H1 (cell line): ENCODE results near the gene TCFL5. TPM values are rescaled to one million over a fixed set of nuclear protein-coding genes. Genes with fewer than 3 reads are reported as not detected.

Experiments used
- ATF2 ChIP-seq: IDR thresholded peaks from 2 replicates; pipeline ENCODE4 v1.6.1; 2012; ENCODE audit warnings: low read length, inconsistent platforms
- BCL11A ChIP-seq, 2 experiments: IDR thresholded peaks; one replicate each; pipeline ENCODE4 v1.6.1; 2011; ENCODE audit warnings: low read depth in 2 of 2, low read length in 2 of 2, mild to moderate bottlenecking in 2 of 2
- HDAC2 ChIP-seq, 2 experiments: fragments of 300-600 bp in 1 of 2; sonication (generic) in 1 of 2; IDR thresholded peaks; 2 replicates each; pipeline ENCODE4 v1.6.1; 2011 to 2012; ENCODE audit warnings: low read depth in 2 of 2, low read length in 2 of 2, mild to moderate bottlenecking in 2 of 2, moderate library complexity in 2 of 2, borderline replicate concordance in 1 of 2, inconsistent platforms in 1 of 2
- JUN ChIP-seq: IDR thresholded peaks from 2 replicates; pipeline ENCODE4 v1.6.1; 2011; ENCODE audit warnings: low read depth, mild to moderate bottlenecking, improper control_type of control experiment, low read length
- KDM4A ChIP-seq: IDR thresholded peaks from one replicate; pipeline ENCODE4 v1.7.1; 2012; ENCODE audit warnings: low read depth, mild to moderate bottlenecking, moderate library complexity, low read length, inconsistent platforms; ENCODE audit not compliant: severe bottlenecking
- RAD21 ChIP-seq, 2 experiments: IDR thresholded peaks in 1 of 2; conservative IDR thresholded peaks in 1 of 2; 2 replicates each; pipeline ENCODE4 v1.6.1; 2011; ENCODE audit warnings: low read depth in 2 of 2, low read length in 2 of 2, improper control_type of control experiment in 1 of 2, inconsistent platforms in 1 of 2, mild to moderate bottlenecking in 1 of 2, moderate library complexity in 1 of 2
- RBBP5 ChIP-seq: IDR thresholded peaks from 2 replicates; pipeline ENCODE4 v1.7.1; 2012; ENCODE audit warnings: low read depth, mild to moderate bottlenecking, inconsistent platforms, low read length, moderate library complexity, borderline replicate concordance
- TAF1 ChIP-seq: IDR thresholded peaks from 2 replicates; pipeline ENCODE4 v1.6.1; 2011; ENCODE audit warnings: mild to moderate bottlenecking, low read depth, low read length
- TCF12 ChIP-seq: IDR thresholded peaks from 2 replicates; pipeline ENCODE4 v1.6.1; 2011; ENCODE audit warnings: low read depth, mild to moderate bottlenecking, low read length
- polyA plus RNA-seq, 7 experiments: library from polyadenylated mRNA; depleted of rRNA in 3 of 7; stranded (reverse) in 5 of 7; unstranded in 2 of 7; fragments of >200 nt in 5 of 7; fragments of 200-250 nt in 2 of 7; gene quantifications; 1 replicate in 5 of 7; 2 replicates in 1 of 7; 4 replicates in 1 of 7; pipeline versions ENCODE4 v1.2.1 to v1.2.3, GENCODE V29; 2011 to 2013; ENCODE audit warnings: missing spikeins in 2 of 7, mixed read lengths in 2 of 7
- total RNA-seq: library from RNA; stranded (reverse); fragmentation: NEBNext Ultra II Directional; extraction: Animal tissue kit (Norgen Biotek cat#: 25700); gene quantifications from 2 replicates; pipeline ENCODE4 v1.2.1, GENCODE V29; 2021

The TCFL5 gene
- total and polyA plus RNA-seq, 2 of the 8 experiments (the other 6 are each of a cell fraction or from before 2014, with no cell fraction given): 6.2 to 15.0 TPM

DNA sequence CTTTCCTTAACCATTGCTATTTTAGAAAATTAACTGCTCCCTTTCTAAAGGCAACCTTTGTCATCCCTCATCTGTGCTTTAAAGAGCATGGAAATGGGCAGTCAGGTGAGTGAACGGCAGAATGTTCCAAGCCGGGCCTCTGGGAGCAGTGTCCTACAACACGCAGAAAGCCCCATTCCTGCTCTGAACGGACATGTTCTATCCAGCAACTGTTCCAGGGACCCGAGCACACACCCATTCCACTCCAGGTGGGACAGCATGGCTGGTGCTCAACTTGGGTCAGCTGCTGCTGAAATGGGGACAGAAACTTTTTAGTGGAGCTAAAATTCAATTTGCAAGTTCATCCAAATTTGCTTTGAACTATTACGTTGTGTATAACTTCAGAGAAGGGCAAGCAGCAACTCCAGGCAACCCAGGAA is 38.0 kb upstream of the TCFL5 start (continued):
- TF ChIP-seq ATF2: no peak
- peak; percentile 4 to 14; a peak in 2 of 4 replicates for TF ChIP-seq RAD21 (IDR thresholded peaks at IDR 0.05 in 1 of 2, conservative IDR thresholded peaks at IDR 0.05 in 1 of 2; ENCODE audit: low read depth in 2 of 2, low read length in 2 of 2)
- no peak for TF ChIP-seq TAF1
- TF ChIP-seq BCL11A (IDR thresholded peaks at IDR 0.05; ENCODE audit: low read depth in 2 of 2, low read length in 2 of 2): no peak
- TF ChIP-seq KDM4A: no peak
- no peak for TF ChIP-seq JUN
- TF ChIP-seq HDAC2 (IDR thresholded peaks at IDR 0.05; ENCODE audit: borderline replicate concordance in 1 of 2, low read depth in 2 of 2, low read length in 2 of 2): no peak
- TF ChIP-seq TCF12: no peak
- no peak for TF ChIP-seq RBBP5
